HCT116 (cell line): ENCODE measurements around the gene SORL1-AS1.

ENCODE experiments used
- ATAC-seq: fragments of 200-7000 bp; cut with Tn5 transposase; 2 replicates; pipeline ENCODE4 v1.9.1; 2020; ENCODE audit warnings: mild to moderate bottlenecking, moderate library complexity
- BruUV-seq: library from RNA; stranded (reverse); fragments of 400-500 nt; replicated peaks from 2 replicates; lab custom pipeline; 2021; lab: Mats Ljungman, UMichigan
- CTCF ChIA-PET: fragments of 300-600 bp; sonication (Branson Sonifier 250); formaldehyde crosslinking; loops from one replicate; lab custom pipeline; 2021; ENCODE audit warnings: antibody characterized with exemption; lab: Charles Lee
- POLR2A ChIA-PET: fragments of 300-600, 350-600 bp; sonication (Branson Sonifier 250); formaldehyde crosslinking; loops from one replicate; lab custom pipeline; 2021; ENCODE audit warnings: antibody characterized with exemption; lab: Charles Lee
- RAD21 ChIA-PET, 2 experiments: fragments of 300-600 bp; sonication (Branson Sonifier 250); formaldehyde crosslinking; loops; one replicate each; lab custom pipeline; 2023; ENCODE audit warnings: low total read pairs in 2 of 2; ENCODE audit not compliant: uncharacterized antibody in 2 of 2, unreplicated experiment in 2 of 2, low non-redundant PET in 1 of 2; lab: Charles Lee
- DNase-seq: peaks from one replicate; pipeline ENCODE4 v3.0.0-alpha.2; 2010; ENCODE audit warnings: low read depth, low spot score
- H2AFZ ChIP-seq: fragments of 200-600 bp; shearing (Covaris generic), sonication (generic); 2 replicates; pipeline ENCODE4 v1.6.1; 2017; ENCODE audit warnings: low read depth, mixed run types, mixed read lengths, antibody characterized with exemption, low read length; ENCODE audit not compliant: poor library complexity, severe bottlenecking
- H3K27ac ChIP-seq: 2 replicates; pipeline ENCODE4 v1.5.1; 2012; ENCODE audit warnings: low read depth, low read length
- H3K27me3 ChIP-seq: fragments of 200-600 bp; sonication (generic); 2 replicates; pipeline ENCODE4 v1.6.1; 2016; ENCODE audit warnings: mixed run types, low read length, mixed read lengths; ENCODE audit not compliant: insufficient read depth
- H3K36me3 ChIP-seq, 2 experiments: fragments of 200-500 bp in 1 of 2; fragments of 200-600 bp in 1 of 2; sonication (Bioruptor generic) in 1 of 2; sonication (generic) in 1 of 2; 2 replicates each; pipeline versions ENCODE4 v1.5.1 to v1.6.1; 2014 to 2016; ENCODE audit warnings: low read length in 2 of 2, inconsistent platforms in 1 of 2, mixed read lengths in 1 of 2, mixed run types in 1 of 2; ENCODE audit not compliant: insufficient read depth in 2 of 2, control insufficient read depth in 1 of 2
- H3K4me1 ChIP-seq, 2 experiments: fragments of 200-600 bp in 1 of 2; sonication (generic) in 1 of 2; 2 replicates each; pipeline versions ENCODE4 v1.5.1 to v1.6.1; 2012 to 2017; ENCODE audit warnings: low read length in 2 of 2, inconsistent platforms in 1 of 2, mild to moderate bottlenecking in 1 of 2, mixed read lengths in 1 of 2, mixed run types in 1 of 2, moderate library complexity in 1 of 2; ENCODE audit not compliant: insufficient read depth in 2 of 2, control insufficient read depth in 1 of 2
- H3K4me2 ChIP-seq: fragments of 200-600 bp; sonication (generic); 2 replicates; pipeline ENCODE4 v1.6.1; 2017; ENCODE audit warnings: mixed run types, low read length, mixed read lengths
- H3K4me3 ChIP-seq, 2 experiments: fragments of 200-600 bp in 1 of 2; sonication (generic) in 1 of 2; replicated peaks in 1 of 2; 2 replicates each; pipeline ENCODE4 v1.5.1; 2011 to 2016; ENCODE audit warnings: low read length in 2 of 2, control low read depth in 1 of 2, low read depth in 1 of 2, mild to moderate bottlenecking in 1 of 2, mixed read lengths in 1 of 2, mixed run types in 1 of 2
- H3K79me2 ChIP-seq: fragments of 200-600 bp; sonication (generic); 2 replicates; pipeline ENCODE4 v1.6.1; 2017; ENCODE audit warnings: mild to moderate bottlenecking, mixed run types, low read length, moderate library complexity, mixed read lengths; ENCODE audit not compliant: insufficient read depth
- H3K9ac ChIP-seq: fragments of 200-600 bp; sonication (generic); 2 replicates; pipeline ENCODE4 v1.6.1; 2016; ENCODE audit warnings: low read length, mixed read lengths
- H3K9me2 ChIP-seq: fragments of 200-600 bp; sonication (generic), shearing (Covaris generic); 2 replicates; pipeline ENCODE4 v1.6.1; 2017; ENCODE audit warnings: mixed run types, mild to moderate bottlenecking, moderate library complexity; ENCODE audit not compliant: insufficient read depth
- H3K9me3 ChIP-seq, 2 experiments: fragments of 200-500 bp in 1 of 2; fragments of 200-600 bp in 1 of 2; sonication (Bioruptor generic) in 1 of 2; sonication (generic) in 1 of 2; 2 replicates each; pipeline ENCODE4 v1.6.1; 2014 to 2017; ENCODE audit warnings: low read length in 2 of 2, mixed read lengths in 2 of 2, inconsistent platforms in 1 of 2, low read depth in 1 of 2, mild to moderate bottlenecking in 1 of 2, mixed run types in 1 of 2, moderate library complexity in 1 of 2; ENCODE audit not compliant: control insufficient read depth in 1 of 2, insufficient read depth in 1 of 2
- H4K20me1 ChIP-seq: fragments of 200-600 bp; sonication (generic), shearing (Covaris generic); 2 replicates; pipeline ENCODE4 v1.6.1; 2017; ENCODE audit warnings: mixed run types, mild to moderate bottlenecking, moderate library complexity; ENCODE audit not compliant: insufficient read depth
- EGR1 ChIP-seq: IDR thresholded peaks from 2 replicates; pipeline ENCODE4 v1.6.1; 2012; ENCODE audit warnings: low read depth
- POLR2A ChIP-seq: IDR thresholded peaks from 2 replicates; pipeline ENCODE4 v1.7.0; 2011; ENCODE audit warnings: borderline replicate concordance; ENCODE audit not compliant: insufficient read depth, insufficient read length; ENCODE audit errors: extremely low read depth
- ZFX ChIP-seq: fragments of 450-650 bp; IDR thresholded peaks from 2 replicates; pipeline ENCODE4 v1.6.1; 2017
- intact Hi-C: fragments of 100-400 bp; cut with micrococcal nuclease; formaldehyde crosslinking; loops from 2 replicates; pipeline ENCODE4 v1.10.0; 2022
- TF ChIP-seq, protein P1 (sequence below): IDR thresholded peaks from 2 replicates; pipeline ENCODE4 v1.6.1; 2012; ENCODE audit warnings: low read depth

Gene SORL1-AS1

DNA sequence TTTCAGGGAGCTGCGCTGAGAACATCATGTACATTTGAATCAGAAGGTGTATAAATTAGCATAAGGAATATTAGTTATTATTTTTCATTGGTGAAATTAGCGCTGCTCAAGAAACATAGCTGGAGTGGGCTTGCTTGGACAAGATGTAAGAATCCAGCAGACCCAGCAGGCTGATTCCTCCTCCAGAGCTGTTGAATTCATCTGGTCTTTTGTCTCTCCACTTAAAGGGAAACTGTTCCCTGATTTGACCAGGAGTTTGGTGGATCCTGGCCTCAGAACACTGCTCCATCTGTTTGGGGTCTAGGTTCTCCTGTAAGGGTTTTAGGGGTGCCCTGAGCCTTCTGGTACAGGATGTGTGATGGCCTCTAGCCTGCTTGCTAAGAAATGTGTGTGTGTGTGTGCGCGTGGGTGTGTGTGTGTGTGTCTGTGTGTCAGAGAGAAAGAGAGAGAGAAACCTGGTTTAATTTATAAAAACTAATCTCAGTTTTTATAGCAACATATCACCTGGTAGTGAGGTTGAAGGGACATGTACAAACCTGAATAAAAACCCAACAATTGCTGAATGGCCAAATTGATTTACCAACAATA, 9.0 kb downstream of the SORL1-AS1 start:
- CTCF ChIA-PET = no interaction called here
- POLR2A ChIA-PET = no interaction called here
- H3K27me3 ChIP-seq = no peaks in the 10 kb centered on the region

More for the DNA sequence above, 9.0 kb downstream of the SORL1-AS1 start:
- Histone ChIP-seq H3K9me2 (no peaks in the 10 kb centered on the region), H4K20me1 (no peaks in the 10 kb centered on the region), H3K4me2 (no peak overlapping the region), H3K27ac (no peak overlapping the region), H3K79me2 (no peaks in the 10 kb centered on the region), H3K4me1 (no peaks in the 10 kb centered on the region), H2AFZ (no peak overlapping the region), H3K4me3 (no peak overlapping the region), H3K36me3 (no peaks in the 10 kb centered on the region), H3K9ac (no peak overlapping the region), H3K9me3 (no peaks in the 10 kb centered on the region)
- ATAC-seq = no peak
- TF ChIP-seq ZFX (no peak), POLR2A (no peak), EGR1 (no peak)
- TF ChIP-seq, protein P1, sequence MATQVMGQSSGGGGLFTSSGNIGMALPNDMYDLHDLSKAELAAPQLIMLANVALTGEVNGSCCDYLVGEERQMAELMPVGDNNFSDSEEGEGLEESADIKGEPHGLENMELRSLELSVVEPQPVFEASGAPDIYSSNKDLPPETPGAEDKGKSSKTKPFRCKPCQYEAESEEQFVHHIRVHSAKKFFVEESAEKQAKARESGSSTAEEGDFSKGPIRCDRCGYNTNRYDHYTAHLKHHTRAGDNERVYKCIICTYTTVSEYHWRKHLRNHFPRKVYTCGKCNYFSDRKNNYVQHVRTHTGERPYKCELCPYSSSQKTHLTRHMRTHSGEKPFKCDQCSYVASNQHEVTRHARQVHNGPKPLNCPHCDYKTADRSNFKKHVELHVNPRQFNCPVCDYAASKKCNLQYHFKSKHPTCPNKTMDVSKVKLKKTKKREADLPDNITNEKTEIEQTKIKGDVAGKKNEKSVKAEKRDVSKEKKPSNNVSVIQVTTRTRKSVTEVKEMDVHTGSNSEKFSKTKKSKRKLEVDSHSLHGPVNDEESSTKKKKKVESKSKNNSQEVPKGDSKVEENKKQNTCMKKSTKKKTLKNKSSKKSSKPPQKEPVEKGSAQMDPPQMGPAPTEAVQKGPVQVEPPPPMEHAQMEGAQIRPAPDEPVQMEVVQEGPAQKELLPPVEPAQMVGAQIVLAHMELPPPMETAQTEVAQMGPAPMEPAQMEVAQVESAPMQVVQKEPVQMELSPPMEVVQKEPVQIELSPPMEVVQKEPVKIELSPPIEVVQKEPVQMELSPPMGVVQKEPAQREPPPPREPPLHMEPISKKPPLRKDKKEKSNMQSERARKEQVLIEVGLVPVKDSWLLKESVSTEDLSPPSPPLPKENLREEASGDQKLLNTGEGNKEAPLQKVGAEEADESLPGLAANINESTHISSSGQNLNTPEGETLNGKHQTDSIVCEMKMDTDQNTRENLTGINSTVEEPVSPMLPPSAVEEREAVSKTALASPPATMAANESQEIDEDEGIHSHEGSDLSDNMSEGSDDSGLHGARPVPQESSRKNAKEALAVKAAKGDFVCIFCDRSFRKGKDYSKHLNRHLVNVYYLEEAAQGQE = no peak
- no TSS peak for BruUV-seq
- intact Hi-C loops = no loop called here
- RAD21 ChIA-PET = no interaction called here
- DNase-seq = no peak
